OCI-LY1 (cell line): ENCODE data around the gene CTDSP1.

Source experiments
- EZH2 ChIP-seq: fragments of 200-600 bp; sonication (generic), shearing (Covaris generic); IDR thresholded peaks from 2 replicates; pipeline ENCODE4 v1.8.0; 2017; ENCODE audit warnings: borderline replicate concordance, mixed run types, mild to moderate bottlenecking, antibody characterized with exemption, low read length, moderate library complexity, mixed read lengths
- TF ChIP-seq, protein P1 (sequence below): fragments of 200-600 bp; sonication (generic), shearing (Covaris generic); IDR thresholded peaks from 2 replicates; pipeline ENCODE4 v1.5.1; 2017; ENCODE audit warnings: mild to moderate bottlenecking, antibody characterized with exemption, low read length, moderate library complexity, mixed read lengths

DNA sequence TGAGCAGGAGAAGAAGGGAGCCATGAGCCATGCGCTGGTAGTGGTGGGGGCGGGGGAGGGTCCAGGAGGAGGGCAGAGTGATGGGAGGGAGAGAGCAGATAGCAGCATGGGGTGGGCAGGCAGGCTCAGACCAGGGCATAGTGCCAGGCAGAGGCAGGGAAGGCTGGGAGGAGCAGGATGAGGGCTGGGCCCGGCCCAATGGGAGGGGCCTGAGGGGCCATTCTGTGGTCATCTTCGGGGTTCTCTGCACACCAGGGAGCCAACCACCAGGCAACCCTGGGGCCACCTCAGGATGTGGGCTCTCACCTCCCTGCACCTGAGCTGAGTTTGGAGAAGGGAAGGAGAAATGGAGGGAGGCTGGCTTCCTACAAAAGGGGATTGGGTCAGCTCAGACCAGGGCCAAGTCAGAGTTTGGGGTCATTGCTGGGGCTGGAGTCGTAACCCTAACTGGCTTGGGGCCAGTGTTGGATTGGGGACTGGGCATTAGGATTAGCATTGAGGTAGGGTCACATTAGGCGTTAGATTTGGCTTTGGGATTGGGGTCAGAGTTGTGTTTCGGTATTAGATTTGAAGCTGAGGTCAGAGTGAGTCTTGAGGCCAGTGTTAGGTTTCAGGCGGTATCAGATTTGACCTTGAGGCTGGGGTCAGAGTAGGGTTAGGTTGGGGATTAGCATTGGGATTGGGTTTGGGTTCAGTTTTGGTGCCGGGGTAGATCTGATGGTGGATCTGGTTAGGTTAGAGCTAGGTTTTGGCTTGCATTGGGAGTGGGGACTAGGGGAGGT, 30.4 kb downstream of the CTDSP1 start:
- TF ChIP-seq, protein P1, sequence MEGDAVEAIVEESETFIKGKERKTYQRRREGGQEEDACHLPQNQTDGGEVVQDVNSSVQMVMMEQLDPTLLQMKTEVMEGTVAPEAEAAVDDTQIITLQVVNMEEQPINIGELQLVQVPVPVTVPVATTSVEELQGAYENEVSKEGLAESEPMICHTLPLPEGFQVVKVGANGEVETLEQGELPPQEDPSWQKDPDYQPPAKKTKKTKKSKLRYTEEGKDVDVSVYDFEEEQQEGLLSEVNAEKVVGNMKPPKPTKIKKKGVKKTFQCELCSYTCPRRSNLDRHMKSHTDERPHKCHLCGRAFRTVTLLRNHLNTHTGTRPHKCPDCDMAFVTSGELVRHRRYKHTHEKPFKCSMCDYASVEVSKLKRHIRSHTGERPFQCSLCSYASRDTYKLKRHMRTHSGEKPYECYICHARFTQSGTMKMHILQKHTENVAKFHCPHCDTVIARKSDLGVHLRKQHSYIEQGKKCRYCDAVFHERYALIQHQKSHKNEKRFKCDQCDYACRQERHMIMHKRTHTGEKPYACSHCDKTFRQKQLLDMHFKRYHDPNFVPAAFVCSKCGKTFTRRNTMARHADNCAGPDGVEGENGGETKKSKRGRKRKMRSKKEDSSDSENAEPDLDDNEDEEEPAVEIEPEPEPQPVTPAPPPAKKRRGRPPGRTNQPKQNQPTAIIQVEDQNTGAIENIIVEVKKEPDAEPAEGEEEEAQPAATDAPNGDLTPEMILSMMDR = no peak
- TF ChIP-seq EZH2 = no peak
